WTC11 (cell line): ENCODE data around the gene AMMECR1. TPM values are rescaled to one million over a fixed set of nuclear protein-coding genes. Genes with fewer than 3 reads are reported as not detected.

Experiments used
- ATAC-seq: fragments of 200-7000 bp; cut with Tn5 transposase; 2 replicates; pipeline ENCODE4 v1.10.0; 2021; ENCODE audit warnings: mild to moderate bottlenecking, moderate library complexity
- CTCF ChIA-PET: fragments of 300-600 bp; sonication (Branson Sonifier 250); formaldehyde crosslinking; loops from one replicate; lab custom pipeline; 2021; ENCODE audit warnings: antibody characterized with exemption; lab: Charles Lee
- POLR2A ChIA-PET: fragments of 350-600 bp; sonication (Branson Sonifier 250); formaldehyde crosslinking; loops from one replicate; lab custom pipeline; 2021; ENCODE audit warnings: antibody characterized with exemption; lab: Charles Lee
- DNase-seq: peaks from one replicate; pipeline ENCODE4 v3.0.0; 2021; ENCODE audit warnings: low spot score
- H3K27ac Mint-ChIP-seq: 2 replicates; pipeline ENCODE4 v1.8.0; 2021; ENCODE audit warnings: mixed read lengths
- H3K27me3 Mint-ChIP-seq: 2 replicates; pipeline ENCODE4 v1.8.0; 2021; ENCODE audit warnings: low read depth, mild to moderate bottlenecking, moderate library complexity, mixed read lengths
- H3K36me3 Mint-ChIP-seq: 2 replicates; pipeline ENCODE4 v1.8.0; 2021; ENCODE audit warnings: mixed read lengths
- H3K4me1 Mint-ChIP-seq: 2 replicates; pipeline ENCODE4 v1.8.0; 2022; ENCODE audit warnings: mixed read lengths
- H3K4me3 Mint-ChIP-seq: 2 replicates; pipeline ENCODE4 v1.8.0; 2021; ENCODE audit warnings: mild to moderate bottlenecking, moderate library complexity, mixed read lengths
- H3K9me3 Mint-ChIP-seq: 2 replicates; pipeline ENCODE4 v1.8.0; 2021; ENCODE audit warnings: mixed read lengths
- ATF6 ChIP-seq: sonication (generic); formaldehyde crosslinking; IDR thresholded peaks from 2 replicates; pipeline ENCODE4 v1.8.1; 2023; ENCODE audit warnings: mild to moderate bottlenecking, missing genetic modification reagents
- CDX4 ChIP-seq: fragments of 250-450 bp; sonication (Bioruptor Pico); IDR thresholded peaks from 2 replicates; pipeline ENCODE4 v1.9.0; 2021; ENCODE audit warnings: moderate library complexity, mild to moderate bottlenecking, inconsistent platforms, borderline replicate concordance
- CREB1 ChIP-seq: sonication (generic); formaldehyde crosslinking; IDR thresholded peaks from 2 replicates; pipeline ENCODE4 v1.8.0; 2023; ENCODE audit warnings: mild to moderate bottlenecking, missing genetic modification reagents
- CREM ChIP-seq: sonication (generic); formaldehyde crosslinking; IDR thresholded peaks from 2 replicates; pipeline ENCODE4 v1.8.1; 2022; ENCODE audit warnings: mild to moderate bottlenecking, missing genetic modification reagents, moderate library complexity
- CTCF ChIP-seq: fragments of 200-600 bp; IDR thresholded peaks from 2 replicates; pipeline ENCODE4 v1.8.0; 2022; ENCODE audit warnings: antibody characterized with exemption
- ERG ChIP-seq: fragments of 250-450 bp; sonication (Bioruptor Pico); IDR thresholded peaks from 2 replicates; pipeline ENCODE4 v1.8.0; 2021; ENCODE audit warnings: mild to moderate bottlenecking
- FOXK1 ChIP-seq: sonication (generic); formaldehyde crosslinking; IDR thresholded peaks from 2 replicates; pipeline ENCODE4 v1.8.0; 2022; ENCODE audit warnings: mild to moderate bottlenecking, moderate library complexity, missing genetic modification reagents
- GRHL2 ChIP-seq: fragments of 250-450 bp; sonication (Bioruptor Pico); IDR thresholded peaks from 2 replicates; pipeline ENCODE4 v1.8.0; 2022; ENCODE audit warnings: mild to moderate bottlenecking, moderate library complexity; ENCODE audit not compliant: insufficient replicate concordance, severe bottlenecking
- HMGXB4 ChIP-seq: sonication (generic); formaldehyde crosslinking; IDR thresholded peaks from 2 replicates; pipeline ENCODE4 v1.8.1; 2023; ENCODE audit warnings: mild to moderate bottlenecking, moderate library complexity, missing genetic modification reagents
- KAT7 ChIP-seq: sonication (generic); formaldehyde crosslinking; IDR thresholded peaks from 2 replicates; pipeline ENCODE4 v1.8.1; 2023; ENCODE audit warnings: missing genetic modification reagents, mild to moderate bottlenecking, borderline replicate concordance
- NFE2L1 ChIP-seq: sonication (generic); formaldehyde crosslinking; IDR thresholded peaks from 2 replicates; pipeline ENCODE4 v1.8.1; 2023; ENCODE audit warnings: missing genetic modification reagents
- RORB ChIP-seq: fragments of 250-450 bp; sonication (Bioruptor Pico); IDR thresholded peaks from 2 replicates; pipeline ENCODE4 v1.9.0; 2021; ENCODE audit warnings: mild to moderate bottlenecking
- SP1 ChIP-seq: sonication (generic); formaldehyde crosslinking; conservative IDR thresholded peaks from 2 replicates; pipeline ENCODE4 v1.8.1; 2022; ENCODE audit warnings: missing genetic modification reagents
- TEAD4 ChIP-seq: sonication (generic); formaldehyde crosslinking; IDR thresholded peaks from 2 replicates; pipeline ENCODE4 v1.8.0; 2022; ENCODE audit warnings: mild to moderate bottlenecking, missing genetic modification reagents
- USF1 ChIP-seq: sonication (generic); formaldehyde crosslinking; IDR thresholded peaks from 2 replicates; pipeline ENCODE4 v1.8.0; 2022; ENCODE audit warnings: mild to moderate bottlenecking, missing genetic modification reagents
- ZBTB21 ChIP-seq: sonication (generic); formaldehyde crosslinking; IDR thresholded peaks from 2 replicates; pipeline ENCODE4 v1.8.1; 2023; ENCODE audit warnings: mild to moderate bottlenecking, missing genetic modification reagents, borderline replicate concordance
- ZBTB43 ChIP-seq: sonication (generic); formaldehyde crosslinking; IDR thresholded peaks from 2 replicates; pipeline ENCODE4 v1.8.1; 2023; ENCODE audit warnings: mild to moderate bottlenecking, missing genetic modification reagents
- ZMAT4 ChIP-seq: fragments of 250-450 bp; sonication (Bioruptor Pico); IDR thresholded peaks from 2 replicates; pipeline ENCODE4 v1.9.0; 2021; ENCODE audit warnings: mild to moderate bottlenecking
- ZNF138 ChIP-seq: sonication (generic); formaldehyde crosslinking; conservative IDR thresholded peaks from 2 replicates; pipeline ENCODE4 v1.8.1; 2022; ENCODE audit warnings: mild to moderate bottlenecking, moderate library complexity, missing genetic modification reagents
- ZNF281 ChIP-seq: sonication (generic); formaldehyde crosslinking; IDR thresholded peaks from 2 replicates; pipeline ENCODE4 v1.8.0; 2023; ENCODE audit warnings: mild to moderate bottlenecking, missing genetic modification reagents
- ZNF317 ChIP-seq: sonication (generic); formaldehyde crosslinking; IDR thresholded peaks from 2 replicates; pipeline ENCODE4 v1.8.1; 2023; ENCODE audit warnings: low read depth, mild to moderate bottlenecking, moderate library complexity, missing genetic modification reagents, borderline replicate concordance
- total RNA-seq: library from RNA; stranded (reverse); gene quantifications from 3 replicates; pipeline ENCODE4 v1.2.3, GENCODE V29; 2021

AMMECR1 gene
- total RNA-seq, 1 experiment from 2014 or later: 18.1 TPM

GRCh38 chrX:110308220-110308619 lies 9.7 kb downstream of the AMMECR1 start:
- Mint-ChIP-seq H3K27ac (peak overlapping the region; percentile 49; the same call in 1 of the 2 replicates), H3K36me3 (no peaks in the 10 kb centered on the region)

GRCh38 chrX:110304884-110305283 lies 13.0 kb downstream of the AMMECR1 start:
- Mint-ChIP-seq H3K27me3 (no peaks in the 10 kb centered on the region), H3K36me3 (no peaks in the 10 kb centered on the region), H3K4me3 (no peak overlapping the region), H3K27ac (no peak overlapping the region), H3K4me1 (peaks cover 26% of the 10 kb centered on the region), H3K9me3 (no peaks in the 10 kb centered on the region)
- POLR2A ChIA-PET: no interaction called here
- ATAC-seq: no peak
- DNase-seq: no peak
- CTCF ChIA-PET: no interaction called here
- TF ChIP-seq FOXK1 (CRISPR knock-in tag): no peak
- TF ChIP-seq ZNF281 (CRISPR knock-in tag): no peak
- TF ChIP-seq KAT7 (CRISPR knock-in tag): no peak
- no peak for TF ChIP-seq ZMAT4
- TF ChIP-seq ERG: no peak
- no peak for TF ChIP-seq CREM (CRISPR knock-in tag)
- no peak for TF ChIP-seq HMGXB4 (CRISPR knock-in tag)
- no peak for TF ChIP-seq ZBTB43 (CRISPR knock-in tag)
- TF ChIP-seq TEAD4 (CRISPR knock-in tag): no peak
- no peak for TF ChIP-seq SP1 (CRISPR knock-in tag)
- TF ChIP-seq NFE2L1 (CRISPR knock-in tag): no peak
- no peak for TF ChIP-seq USF1
- TF ChIP-seq CTCF: no peak
- TF ChIP-seq ZNF138 (CRISPR knock-in tag): no peak
- TF ChIP-seq ZBTB21: no peak
- no peak for TF ChIP-seq CREB1 (CRISPR knock-in tag)
- no peak for TF ChIP-seq ZNF317 (CRISPR knock-in tag)

More at GRCh38 chrX:110308220-110308619, 9.7 kb downstream of the AMMECR1 start:
- no peak for TF ChIP-seq CDX4 (CRISPR knock-in tag)
- no peak for TF ChIP-seq RORB (CRISPR knock-in tag)
- TF ChIP-seq GRHL2 (CRISPR knock-in tag): no peak
- no peak for TF ChIP-seq ATF6 (CRISPR knock-in tag)
- no peaks in the 10 kb centered on the region for H3K27me3 Mint-ChIP-seq
- ATAC-seq: no peak
- H3K4me1 Mint-ChIP-seq: peaks cover 54% of the 10 kb centered on the region
- CTCF ChIA-PET: no interaction called here
- DNase-seq: no peak
- no peak overlapping the region for H3K4me3 Mint-ChIP-seq
- H3K9me3 Mint-ChIP-seq: no peaks in the 10 kb centered on the region
- POLR2A ChIA-PET: no interaction called here
